DND-41 (cell line): ENCODE data around the gene S100A9.

Experiments
- EZH2 ChIP-seq: IDR thresholded peaks from 3 replicates; pipeline ENCODE4 v1.6.1; 2012; ENCODE audit warnings: borderline replicate concordance, low read depth, mild to moderate bottlenecking, moderate library complexity, low read length, inconsistent platforms; ENCODE audit not compliant: severe bottlenecking
- TF ChIP-seq, protein P1 (sequence below): IDR thresholded peaks from 2 replicates; pipeline ENCODE4 v1.5.1; 2012; ENCODE audit warnings: borderline replicate concordance, low read length, moderate library complexity, mild to moderate bottlenecking; ENCODE audit not compliant: poor library complexity, severe bottlenecking; ENCODE audit errors: extremely low read depth

DNA sequence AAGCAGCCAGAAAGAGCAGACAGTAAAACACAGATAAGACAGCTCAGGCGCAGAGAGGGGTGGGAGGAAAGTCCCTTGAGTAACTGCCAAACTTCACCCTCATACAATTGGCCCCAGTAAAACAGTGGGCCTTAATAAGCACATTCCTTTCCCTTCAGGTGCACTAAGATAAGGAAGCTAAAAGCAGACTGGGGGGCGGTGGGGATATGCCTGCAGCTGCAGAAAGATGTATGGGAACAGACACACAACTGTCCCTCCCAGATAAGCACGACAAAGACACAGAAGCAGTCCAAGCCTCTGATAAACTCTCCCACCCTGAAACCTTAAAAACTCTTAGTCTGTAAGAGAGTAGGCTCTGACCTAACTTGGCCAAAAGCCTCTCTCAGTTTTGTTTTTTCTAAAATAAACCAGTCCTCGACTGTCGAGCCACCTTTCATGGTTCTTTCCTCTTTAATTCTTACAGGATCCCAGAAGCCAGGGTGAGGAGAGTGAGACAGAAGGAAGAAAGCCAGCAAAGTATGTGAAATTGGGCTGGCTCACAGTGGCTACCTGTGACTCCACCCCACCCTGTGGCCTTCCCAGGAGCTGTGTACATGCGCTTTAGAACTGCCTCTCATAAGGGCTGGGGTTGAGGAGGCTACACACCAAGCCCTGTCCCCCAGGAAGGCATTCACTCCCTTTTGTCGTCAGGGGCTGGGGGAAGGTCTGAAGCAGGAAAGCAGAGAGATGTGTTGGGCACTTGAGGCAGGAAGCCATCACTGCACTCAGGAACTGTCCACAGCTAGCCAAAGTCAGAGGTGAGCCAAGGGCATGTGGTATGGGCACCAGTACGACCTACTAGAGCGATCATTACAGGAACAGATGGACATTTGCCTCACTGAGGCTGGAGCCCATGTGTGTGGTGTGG lies 13.6 kb upstream of the S100A9 start:
- TF ChIP-seq, protein P1, sequence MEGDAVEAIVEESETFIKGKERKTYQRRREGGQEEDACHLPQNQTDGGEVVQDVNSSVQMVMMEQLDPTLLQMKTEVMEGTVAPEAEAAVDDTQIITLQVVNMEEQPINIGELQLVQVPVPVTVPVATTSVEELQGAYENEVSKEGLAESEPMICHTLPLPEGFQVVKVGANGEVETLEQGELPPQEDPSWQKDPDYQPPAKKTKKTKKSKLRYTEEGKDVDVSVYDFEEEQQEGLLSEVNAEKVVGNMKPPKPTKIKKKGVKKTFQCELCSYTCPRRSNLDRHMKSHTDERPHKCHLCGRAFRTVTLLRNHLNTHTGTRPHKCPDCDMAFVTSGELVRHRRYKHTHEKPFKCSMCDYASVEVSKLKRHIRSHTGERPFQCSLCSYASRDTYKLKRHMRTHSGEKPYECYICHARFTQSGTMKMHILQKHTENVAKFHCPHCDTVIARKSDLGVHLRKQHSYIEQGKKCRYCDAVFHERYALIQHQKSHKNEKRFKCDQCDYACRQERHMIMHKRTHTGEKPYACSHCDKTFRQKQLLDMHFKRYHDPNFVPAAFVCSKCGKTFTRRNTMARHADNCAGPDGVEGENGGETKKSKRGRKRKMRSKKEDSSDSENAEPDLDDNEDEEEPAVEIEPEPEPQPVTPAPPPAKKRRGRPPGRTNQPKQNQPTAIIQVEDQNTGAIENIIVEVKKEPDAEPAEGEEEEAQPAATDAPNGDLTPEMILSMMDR = no peak
- TF ChIP-seq EZH2 = no peak
